HepG2 (cell line): ENCODE results near the gene ITSN2. TPM values are rescaled to one million over a fixed set of nuclear protein-coding genes. Genes with fewer than 3 reads are reported as not detected.

Source experiments
- AGO2 ChIP-seq: fragments of 200-400 bp; formaldehyde crosslinking; optimal IDR thresholded peaks from 2 replicates; pipeline ENCODE3; 2017; ENCODE audit warnings: mild to moderate bottlenecking, low read depth, low read length, moderate library complexity
- CTCF ChIP-seq: sonication (generic); formaldehyde crosslinking; IDR thresholded peaks from 2 replicates; pipeline ENCODE4 v1.5.0; 2020; ENCODE audit warnings: mild to moderate bottlenecking, missing genetic modification reagents, moderate library complexity
- DNMT3B ChIP-seq: conservative IDR thresholded peaks from 2 replicates; pipeline ENCODE4 v1.6.1; 2016; ENCODE audit warnings: missing biosample characterization, control low read depth
- LBX2 ChIP-seq: sonication (generic); formaldehyde crosslinking; IDR thresholded peaks from 2 replicates; pipeline ENCODE4 v1.5.0; 2020; ENCODE audit warnings: missing genetic modification reagents, mild to moderate bottlenecking, borderline replicate concordance
- MTA3 ChIP-seq: sonication (generic); formaldehyde crosslinking; IDR thresholded peaks from 2 replicates; pipeline ENCODE4 v1.4.0; 2020; ENCODE audit warnings: missing genetic modification reagents
- MYPOP ChIP-seq: sonication (generic); formaldehyde crosslinking; IDR thresholded peaks from 2 replicates; pipeline ENCODE4 v1.8.1; 2023; ENCODE audit warnings: mild to moderate bottlenecking, moderate library complexity, missing genetic modification reagents
- PBX3 ChIP-seq: sonication (generic); formaldehyde crosslinking; IDR thresholded peaks from 2 replicates; pipeline ENCODE4 v1.8.1; 2023; ENCODE audit warnings: missing genetic modification reagents, inconsistent platforms, borderline replicate concordance
- PHF20 ChIP-seq: sonication (generic); formaldehyde crosslinking; IDR thresholded peaks from 2 replicates; pipeline ENCODE4 v1.5.0; 2020; ENCODE audit warnings: mild to moderate bottlenecking, missing genetic modification reagents
- PRMT3 ChIP-seq: sonication (generic); formaldehyde crosslinking; IDR thresholded peaks from 2 replicates; pipeline ENCODE4 v1.8.1; 2022; ENCODE audit warnings: low read depth, mild to moderate bottlenecking, moderate library complexity, missing genetic modification reagents, borderline replicate concordance
- RARG ChIP-seq: sonication (generic); formaldehyde crosslinking; IDR thresholded peaks from 2 replicates; pipeline ENCODE4 v1.4.0; 2020; ENCODE audit warnings: low read depth, mild to moderate bottlenecking, missing genetic modification reagents
- REL ChIP-seq: sonication (generic); formaldehyde crosslinking; conservative IDR thresholded peaks from 2 replicates; pipeline ENCODE4 v1.8.0; 2022; ENCODE audit warnings: mild to moderate bottlenecking, missing genetic modification reagents, moderate library complexity
- U2AF1 ChIP-seq: fragments of 200-400 bp; formaldehyde crosslinking; optimal IDR thresholded peaks from 2 replicates; pipeline ENCODE3; 2017; ENCODE audit warnings: mild to moderate bottlenecking, low read depth, low read length
- ZBTB10 ChIP-seq: sonication (generic); formaldehyde crosslinking; IDR thresholded peaks from 2 replicates; pipeline ENCODE4 v1.4.0; 2020; ENCODE audit warnings: missing genetic modification reagents, borderline replicate concordance
- ZBTB3 ChIP-seq: sonication (generic); formaldehyde crosslinking; IDR thresholded peaks from 2 replicates; pipeline ENCODE4 v1.4.0; 2020; ENCODE audit warnings: low read depth, mild to moderate bottlenecking, moderate library complexity, missing genetic modification reagents, borderline replicate concordance
- ZBTB44 ChIP-seq: sonication (generic); formaldehyde crosslinking; IDR thresholded peaks from 2 replicates; pipeline ENCODE4 v1.4.0; 2020; ENCODE audit warnings: missing genetic modification reagents
- ZNF484 ChIP-seq: sonication (generic); formaldehyde crosslinking; IDR thresholded peaks from 2 replicates; pipeline ENCODE4 v1.5.1; 2020; ENCODE audit warnings: mild to moderate bottlenecking, low read depth, missing genetic modification reagents, borderline replicate concordance
- ZNF570 ChIP-seq: sonication (generic); formaldehyde crosslinking; IDR thresholded peaks from 2 replicates; pipeline ENCODE4 v1.4.0; 2020; ENCODE audit warnings: mild to moderate bottlenecking, missing genetic modification reagents, borderline replicate concordance
- ZNF703 ChIP-seq: sonication (generic); formaldehyde crosslinking; IDR thresholded peaks from 2 replicates; pipeline ENCODE4 v1.5.1; 2020; ENCODE audit warnings: missing genetic modification reagents, mild to moderate bottlenecking, moderate library complexity, borderline replicate concordance
- polyA plus RNA-seq, 8 experiments: library from polyadenylated mRNA; depleted of rRNA in 3 of 8; stranded (reverse) in 7 of 8; unstranded in 1 of 8; fragments of >200 nt; fragmentation: Illumina TruSeq in 4 of 8; extraction: Trizol in 4 of 8; gene quantifications; 2 replicates each; pipeline versions ENCODE4 v1.2.1 to v1.2.3, GENCODE V29; 2011 to 2016; ENCODE audit warnings: low read depth in 4 of 8, missing spikeins in 1 of 8, mixed read lengths in 1 of 8; ENCODE audit not compliant: insufficient read depth in 1 of 8
- total RNA-seq, 5 experiments: library from RNA; depleted of rRNA; stranded (reverse); fragments of >200 nt; fragmentation: Illumina TruSeq; extraction: Trizol; gene quantifications; 2 replicates each; pipeline ENCODE4 v1.2.3, GENCODE V29; 2016; ENCODE audit warnings: low read depth in 1 of 5

Gene ITSN2
- total and polyA plus RNA-seq, 2 of the 13 experiments (the other 11 are each of a cell fraction or from before 2014, with no cell fraction given): 26.0 to 26.6 TPM

- no peak for TF ChIP-seq PBX3 (CRISPR knock-in tag)
- no peak; the same call in 1 of the 2 replicates for TF ChIP-seq PHF20 (CRISPR knock-in tag)
- TF ChIP-seq MTA3 (CRISPR knock-in tag): no peak
- TF ChIP-seq ZNF703: 0 out of 2 replicates have a peak, but pooled peaks have one; percentile 36
- TF ChIP-seq ZBTB3 (CRISPR knock-in tag): peak; percentile 37; the same call in 1 of the 2 replicates
- TF ChIP-seq U2AF1: no peak
- TF ChIP-seq RARG: no peak
- TF ChIP-seq CTCF (CRISPR knock-in tag): peak; percentile 5; the same call in 1 of the 2 replicates
- no peak for TF ChIP-seq LBX2 (CRISPR knock-in tag)
- TF ChIP-seq ZBTB44 (CRISPR knock-in tag): no peak; the same call in 1 of the 2 replicates
- TF ChIP-seq ZNF484: no peak
- TF ChIP-seq REL (CRISPR knock-in tag): peak; percentile 80; the same call in 1 of the 2 replicates
- TF ChIP-seq ZBTB10 (CRISPR knock-in tag): no peak; the same call in 1 of the 2 replicates
- TF ChIP-seq MYPOP: 0 out of 2 replicates have a peak, but pooled peaks have one; percentile 50
- TF ChIP-seq ZNF570 (CRISPR knock-in tag): peak; percentile 92; the same call in 1 of the 2 replicates
- no peak for TF ChIP-seq PRMT3 (CRISPR knock-in tag)
- TF ChIP-seq AGO2: peak; percentile 25
- TF ChIP-seq DNMT3B (CRISPR knock-in tag): no peak
These were observed at the start of gene ITSN2 (continued) for GRCh38 chr2:24360050-24360962.
